Activated CD8-positive, alpha-beta memory T cell treated with anti-CD3 and anti-CD28 coated beads, Interleukin-2, amount 10 ng/mL, durations not matched to agents 7 days and 5 days (primary cell): ENCODE results near the gene CLPTM1. TPM values are rescaled to one million over a fixed set of nuclear protein-coding genes. Genes with fewer than 3 reads are reported as not detected.
"Not testable (repeated sequence)": the region's sequence is repeated elsewhere in the genome, so short reads cannot be mapped to it uniquely, and the experiment has no call there.

Experiments
- ATAC-seq: fragments of 150-1000 bp; cut with Tn5 transposase; one replicate; pipeline ENCODE4 v1.10.0; 2021; ENCODE audit warnings: moderate library complexity
- CTCF ChIA-PET: fragments of 350-600 bp; sonication (Branson Sonifier 250); formaldehyde crosslinking; loops from one replicate; lab custom pipeline; 2021; ENCODE audit warnings: antibody characterized with exemption; lab: Charles Lee
- DNase-seq: peaks from one replicate; pipeline ENCODE4 v3.0.0-alpha.2; 2020
- H3K27ac Mint-ChIP-seq: one replicate; pipeline ENCODE4 v1.8.0; 2021; ENCODE audit warnings: mild to moderate bottlenecking, mixed read lengths
- H3K27me3 Mint-ChIP-seq: one replicate; pipeline ENCODE4 v1.8.0; 2021; ENCODE audit warnings: mixed read lengths
- H3K36me3 Mint-ChIP-seq: one replicate; pipeline ENCODE4 v1.8.0; 2021; ENCODE audit warnings: mild to moderate bottlenecking, mixed read lengths
- H3K4me1 Mint-ChIP-seq: one replicate; pipeline ENCODE4 v1.8.0; 2021; ENCODE audit warnings: mixed read lengths
- H3K4me3 Mint-ChIP-seq: one replicate; pipeline ENCODE4 v1.8.0; 2021; ENCODE audit warnings: mild to moderate bottlenecking, moderate library complexity, mixed read lengths
- H3K9me3 Mint-ChIP-seq: one replicate; pipeline ENCODE4 v1.8.0; 2022; ENCODE audit warnings: low read depth, mixed read lengths
- total RNA-seq, 2 experiments: library from RNA; stranded (reverse); gene quantifications; one replicate each; pipeline ENCODE4 v1.2.3, GENCODE V29; 2021

CLPTM1 gene, protein sequence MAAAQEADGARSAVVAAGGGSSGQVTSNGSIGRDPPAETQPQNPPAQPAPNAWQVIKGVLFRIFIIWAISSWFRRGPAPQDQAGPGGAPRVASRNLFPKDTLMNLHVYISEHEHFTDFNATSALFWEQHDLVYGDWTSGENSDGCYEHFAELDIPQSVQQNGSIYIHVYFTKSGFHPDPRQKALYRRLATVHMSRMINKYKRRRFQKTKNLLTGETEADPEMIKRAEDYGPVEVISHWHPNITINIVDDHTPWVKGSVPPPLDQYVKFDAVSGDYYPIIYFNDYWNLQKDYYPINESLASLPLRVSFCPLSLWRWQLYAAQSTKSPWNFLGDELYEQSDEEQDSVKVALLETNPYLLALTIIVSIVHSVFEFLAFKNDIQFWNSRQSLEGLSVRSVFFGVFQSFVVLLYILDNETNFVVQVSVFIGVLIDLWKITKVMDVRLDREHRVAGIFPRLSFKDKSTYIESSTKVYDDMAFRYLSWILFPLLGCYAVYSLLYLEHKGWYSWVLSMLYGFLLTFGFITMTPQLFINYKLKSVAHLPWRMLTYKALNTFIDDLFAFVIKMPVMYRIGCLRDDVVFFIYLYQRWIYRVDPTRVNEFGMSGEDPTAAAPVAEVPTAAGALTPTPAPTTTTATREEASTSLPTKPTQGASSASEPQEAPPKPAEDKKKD
- total RNA-seq: 10 to 100 TPM; 73.0 to 74.7 TPM

DNA sequence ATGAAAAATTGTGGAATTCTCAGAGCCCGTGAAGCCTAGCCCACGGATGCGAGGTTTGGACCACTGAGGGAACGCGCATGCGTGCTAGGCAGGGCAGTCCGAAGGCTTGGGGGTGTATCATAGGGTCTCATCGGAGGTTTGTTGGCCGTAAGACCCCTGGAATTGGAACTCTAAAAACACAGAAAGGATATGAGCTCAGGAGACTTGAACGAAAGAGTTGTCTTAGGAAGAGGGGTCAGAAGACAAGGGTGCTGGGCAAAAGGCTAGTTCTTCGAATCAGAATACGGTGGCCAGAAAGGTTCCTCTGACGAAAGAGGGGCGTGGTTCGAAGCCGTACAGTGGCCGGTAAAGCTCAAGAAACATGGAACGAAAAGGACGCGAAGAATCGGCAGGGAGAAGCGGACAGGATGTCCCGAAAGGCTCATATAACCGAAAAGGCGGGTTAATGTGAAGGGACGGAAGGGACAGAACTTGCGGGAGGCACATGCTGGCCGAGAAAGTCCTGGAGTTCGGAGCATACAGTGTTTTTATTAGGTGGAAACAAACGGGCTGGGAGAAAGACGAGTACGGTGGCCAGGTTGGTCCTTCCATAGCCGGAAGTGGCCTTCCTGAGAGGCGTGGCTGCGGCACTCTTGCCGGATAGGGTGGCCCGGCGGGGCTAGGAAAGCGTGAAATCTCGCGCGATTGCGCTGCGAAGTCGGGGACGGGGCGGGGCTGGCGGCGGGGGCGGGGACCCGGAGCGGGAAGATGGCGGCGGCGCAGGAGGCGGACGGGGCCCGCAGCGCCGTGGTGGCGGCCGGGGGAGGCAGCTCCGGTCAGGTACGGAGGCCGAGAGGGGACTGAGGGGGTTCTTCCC is at the start of gene CLPTM1:
TSS of gene CLPTM1 (plus strand) at position 732 of the 856 bp plus-strand sequence. CDS start at position 748, 16 bp downstream.
- no peaks in the 10 kb centered on the region for H3K9me3 Mint-ChIP-seq
- peak within 1 kb of the TSS; percentile 95 for H3K27ac Mint-ChIP-seq
- CTCF ChIA-PET: interaction anchor here (0.6 to 2.9 kb wide), 8 partner anchors 11 to 266 kb away, joined by 3 to 13 read pairs (median 4); partner anchors contain the start of genes CLASRP and TRAPPC6A
- peak within 1 kb of the TSS; percentile 85 for H3K4me3 Mint-ChIP-seq
- peaks cover 40% of the 10 kb centered on the region for H3K4me1 Mint-ChIP-seq
- no peaks in the 10 kb centered on the region for H3K27me3 Mint-ChIP-seq
- ATAC-seq (peak; percentile 93), DNase-seq (peak; percentile 98)
- H3K36me3 Mint-ChIP-seq: no peaks in the 10 kb centered on the region

DNA sequence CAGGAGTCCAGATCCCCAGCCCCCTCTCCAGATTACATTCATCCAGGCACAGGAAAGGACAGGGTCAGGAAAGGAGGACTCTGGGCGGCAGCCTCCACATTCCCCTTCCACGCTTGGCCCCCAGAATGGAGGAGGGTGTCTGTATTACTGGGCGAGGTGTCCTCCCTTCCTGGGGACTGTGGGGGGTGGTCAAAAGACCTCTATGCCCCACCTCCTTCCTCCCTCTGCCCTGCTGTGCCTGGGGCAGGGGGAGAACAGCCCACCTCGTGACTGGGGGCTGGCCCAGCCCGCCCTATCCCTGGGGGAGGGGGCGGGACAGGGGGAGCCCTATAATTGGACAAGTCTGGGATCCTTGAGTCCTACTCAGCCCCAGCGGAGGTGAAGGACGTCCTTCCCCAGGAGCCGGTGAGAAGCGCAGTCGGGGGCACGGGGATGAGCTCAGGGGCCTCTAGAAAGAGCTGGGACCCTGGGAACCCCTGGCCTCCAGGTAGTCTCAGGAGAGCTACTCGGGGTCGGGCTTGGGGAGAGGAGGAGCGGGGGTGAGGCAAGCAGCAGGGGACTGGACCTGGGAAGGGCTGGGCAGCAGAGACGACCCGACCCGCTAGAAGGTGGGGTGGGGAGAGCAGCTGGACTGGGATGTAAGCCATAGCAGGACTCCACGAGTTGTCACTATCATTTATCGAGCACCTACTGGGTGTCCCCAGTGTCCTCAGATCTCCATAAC is 49.6 kb upstream of the CLPTM1 start, which contains the start of gene APOE:
TSS of gene APOE (plus strand) at position 360 of the 724 bp plus-strand sequence. CDS start 829 bp downstream, outside the sequence.
- Mint-ChIP-seq H3K4me1 (peaks cover 8% of the 10 kb centered on the region), H3K4me3 (peak within 1 kb of the TSS; percentile 9), H3K27me3 (peaks cover 17% of the 10 kb centered on the region), H3K9me3 (no peaks in the 10 kb centered on the region), H3K27ac (no peak within 1 kb of the TSS), H3K36me3 (no peaks in the 10 kb centered on the region)
- no peak for DNase-seq
- CTCF ChIA-PET: interaction anchor here (1.0 kb wide), 2 partner anchors 20 to 47 kb away, joined by 3 to 4 read pairs; no protein-coding TSS in a partner anchor
- no peak for ATAC-seq

DNA sequence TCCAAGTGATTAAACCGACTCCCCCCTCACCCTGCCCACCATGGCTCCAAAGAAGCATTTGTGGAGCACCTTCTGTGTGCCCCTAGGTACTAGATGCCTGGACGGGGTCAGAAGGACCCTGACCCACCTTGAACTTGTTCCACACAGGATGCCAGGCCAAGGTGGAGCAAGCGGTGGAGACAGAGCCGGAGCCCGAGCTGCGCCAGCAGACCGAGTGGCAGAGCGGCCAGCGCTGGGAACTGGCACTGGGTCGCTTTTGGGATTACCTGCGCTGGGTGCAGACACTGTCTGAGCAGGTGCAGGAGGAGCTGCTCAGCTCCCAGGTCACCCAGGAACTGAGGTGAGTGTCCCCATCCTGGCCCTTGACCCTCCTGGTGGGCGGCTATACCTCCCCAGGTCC is 47.6 kb upstream of the CLPTM1 start:
- Mint-ChIP-seq H3K4me3 (no peak overlapping the region), H3K36me3 (no peaks in the 10 kb centered on the region), H3K9me3 (no peaks in the 10 kb centered on the region), H3K4me1 (peaks cover 8% of the 10 kb centered on the region), H3K27ac (no peak overlapping the region), H3K27me3 (peaks cover 25% of the 10 kb centered on the region)
- CTCF ChIA-PET: no interaction called here
- DNase-seq (no peak), ATAC-seq (no peak)

DNA sequence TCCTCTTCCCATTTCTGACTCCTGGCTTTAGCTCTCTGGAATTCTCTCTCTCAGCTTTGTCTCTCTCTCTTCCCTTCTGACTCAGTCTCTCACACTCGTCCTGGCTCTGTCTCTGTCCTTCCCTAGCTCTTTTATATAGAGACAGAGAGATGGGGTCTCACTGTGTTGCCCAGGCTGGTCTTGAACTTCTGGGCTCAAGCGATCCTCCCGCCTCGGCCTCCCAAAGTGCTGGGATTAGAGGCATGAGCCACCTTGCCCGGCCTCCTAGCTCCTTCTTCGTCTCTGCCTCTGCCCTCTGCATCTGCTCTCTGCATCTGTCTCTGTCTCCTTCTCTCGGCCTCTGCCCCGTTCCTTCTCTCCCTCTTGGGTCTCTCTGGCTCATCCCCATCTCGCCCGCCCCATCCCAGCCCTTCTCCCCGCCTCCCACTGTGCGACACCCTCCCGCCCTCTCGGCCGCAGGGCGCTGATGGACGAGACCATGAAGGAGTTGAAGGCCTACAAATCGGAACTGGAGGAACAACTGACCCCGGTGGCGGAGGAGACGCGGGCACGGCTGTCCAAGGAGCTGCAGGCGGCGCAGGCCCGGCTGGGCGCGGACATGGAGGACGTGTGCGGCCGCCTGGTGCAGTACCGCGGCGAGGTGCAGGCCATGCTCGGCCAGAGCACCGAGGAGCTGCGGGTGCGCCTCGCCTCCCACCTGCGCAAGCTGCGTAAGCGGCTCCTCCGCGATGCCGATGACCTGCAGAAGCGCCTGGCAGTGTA is 46.9 kb upstream of the CLPTM1 start:
- H3K27me3 Mint-ChIP-seq: peaks cover 29% of the 10 kb centered on the region
- DNase-seq (no peak), ATAC-seq (no peak)
- peaks cover 8% of the 10 kb centered on the region for H3K4me1 Mint-ChIP-seq
- no peak overlapping the region for H3K4me3 Mint-ChIP-seq
- H3K9me3 Mint-ChIP-seq: no peaks in the 10 kb centered on the region
- H3K27ac Mint-ChIP-seq: no peak overlapping the region
- CTCF ChIA-PET: no interaction called here
- no peaks in the 10 kb centered on the region for H3K36me3 Mint-ChIP-seq

DNA sequence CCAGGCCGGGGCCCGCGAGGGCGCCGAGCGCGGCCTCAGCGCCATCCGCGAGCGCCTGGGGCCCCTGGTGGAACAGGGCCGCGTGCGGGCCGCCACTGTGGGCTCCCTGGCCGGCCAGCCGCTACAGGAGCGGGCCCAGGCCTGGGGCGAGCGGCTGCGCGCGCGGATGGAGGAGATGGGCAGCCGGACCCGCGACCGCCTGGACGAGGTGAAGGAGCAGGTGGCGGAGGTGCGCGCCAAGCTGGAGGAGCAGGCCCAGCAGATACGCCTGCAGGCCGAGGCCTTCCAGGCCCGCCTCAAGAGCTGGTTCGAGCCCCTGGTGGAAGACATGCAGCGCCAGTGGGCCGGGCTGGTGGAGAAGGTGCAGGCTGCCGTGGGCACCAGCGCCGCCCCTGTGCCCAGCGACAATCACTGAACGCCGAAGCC is 46.3 kb upstream of the CLPTM1 start:
- no peaks in the 10 kb centered on the region for H3K36me3 Mint-ChIP-seq
- no peak for DNase-seq
- no peaks in the 10 kb centered on the region for H3K9me3 Mint-ChIP-seq
- ATAC-seq: no peak
- H3K27me3 Mint-ChIP-seq: peaks cover 34% of the 10 kb centered on the region
- H3K27ac Mint-ChIP-seq: no peak overlapping the region
- CTCF ChIA-PET: no interaction called here
- no peak overlapping the region for H3K4me3 Mint-ChIP-seq
- H3K4me1 Mint-ChIP-seq: peaks cover 11% of the 10 kb centered on the region

DNA sequence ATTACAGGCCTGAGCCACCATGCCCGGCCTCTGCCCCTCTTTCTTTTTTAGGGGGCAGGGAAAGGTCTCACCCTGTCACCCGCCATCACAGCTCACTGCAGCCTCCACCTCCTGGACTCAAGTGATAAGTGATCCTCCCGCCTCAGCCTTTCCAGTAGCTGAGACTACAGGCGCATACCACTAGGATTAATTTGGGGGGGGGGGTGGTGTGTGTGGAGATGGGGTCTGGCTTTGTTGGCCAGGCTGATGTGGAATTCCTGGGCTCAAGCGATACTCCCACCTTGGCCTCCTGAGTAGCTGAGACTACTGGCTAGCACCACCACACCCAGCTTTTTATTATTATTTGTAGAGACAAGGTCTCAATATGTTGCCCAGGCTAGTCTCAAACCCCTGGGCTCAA is 45.4 kb upstream of the CLPTM1 start:
- H3K27ac Mint-ChIP-seq: no peak overlapping the region
- H3K4me3 Mint-ChIP-seq: no peak overlapping the region
- H3K9me3 Mint-ChIP-seq: no peaks in the 10 kb centered on the region
- H3K36me3 Mint-ChIP-seq: no peaks in the 10 kb centered on the region
- CTCF ChIA-PET: interaction anchor here (0.8 kb wide), 1 partner anchor 11 kb away, joined by 3 read pairs; no protein-coding TSS in a partner anchor
- DNase-seq (no peak), ATAC-seq (no peak)
- peaks cover 18% of the 10 kb centered on the region for H3K4me1 Mint-ChIP-seq
- H3K27me3 Mint-ChIP-seq: peaks cover 42% of the 10 kb centered on the region

DNA sequence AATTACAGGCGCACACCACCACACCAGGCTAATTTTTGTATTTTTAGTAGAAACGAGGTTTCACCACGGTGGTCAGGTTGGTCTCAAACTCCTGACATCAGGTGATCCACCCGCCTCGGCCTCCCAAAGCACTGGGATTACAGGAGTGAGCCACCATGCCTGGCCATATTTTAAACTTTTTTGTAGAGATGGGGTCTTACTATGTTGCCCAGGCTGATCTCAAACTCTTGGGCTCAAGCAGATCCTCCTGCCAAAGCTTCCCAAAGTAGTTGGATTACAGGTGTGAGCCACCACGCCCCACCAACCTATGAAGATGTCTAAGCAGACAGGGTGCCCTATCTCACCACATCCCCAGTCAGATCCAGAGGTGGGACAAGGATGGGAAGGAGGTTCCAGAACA is 43.3 kb upstream of the CLPTM1 start:
- not testable (repeated sequence) for ATAC-seq, H3K4me3 Mint-ChIP-seq, H3K9me3 Mint-ChIP-seq, H3K36me3 Mint-ChIP-seq, H3K27ac Mint-ChIP-seq, DNase-seq
- CTCF ChIA-PET: interaction anchor here (1.1 kb wide), 1 partner anchor 43 kb away, joined by 3 read pairs; the partner anchor contains the start of gene CLPTM1
- Mint-ChIP-seq H3K4me1 (peaks cover 14% of the 10 kb centered on the region), H3K27me3 (peaks cover 27% of the 10 kb centered on the region)

DNA sequence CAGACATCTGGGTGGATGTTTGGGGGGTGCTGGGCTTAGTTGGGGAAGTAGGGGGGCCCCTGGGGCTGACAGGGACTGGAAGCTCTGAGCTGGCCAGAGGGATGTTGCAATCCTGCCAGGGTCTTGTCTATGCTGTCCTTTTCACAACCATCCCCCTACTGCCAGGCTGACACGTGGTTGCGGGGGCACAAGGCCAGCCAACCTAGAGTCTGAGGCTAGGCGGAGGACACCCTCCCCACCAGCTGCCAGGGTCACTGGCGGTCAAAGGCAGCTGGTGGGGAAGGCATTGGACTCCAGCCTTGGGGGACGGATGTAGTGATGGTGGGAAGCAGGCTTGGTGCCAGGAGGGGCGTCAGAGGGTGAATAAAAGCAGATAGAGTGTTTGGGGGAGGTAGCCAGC is 42.3 kb upstream of the CLPTM1 start:
- DNase-seq (no peak), ATAC-seq (no peak)
- Mint-ChIP-seq H3K27me3 (peaks cover 26% of the 10 kb centered on the region), H3K4me3 (no peak overlapping the region), H3K27ac (no peak overlapping the region), H3K9me3 (no peaks in the 10 kb centered on the region), H3K4me1 (peaks cover 14% of the 10 kb centered on the region), H3K36me3 (no peaks in the 10 kb centered on the region)
- CTCF ChIA-PET: interaction anchor here (1.6 kb wide), 1 partner anchor 9 kb away, joined by 3 read pairs; no protein-coding TSS in a partner anchor

DNA sequence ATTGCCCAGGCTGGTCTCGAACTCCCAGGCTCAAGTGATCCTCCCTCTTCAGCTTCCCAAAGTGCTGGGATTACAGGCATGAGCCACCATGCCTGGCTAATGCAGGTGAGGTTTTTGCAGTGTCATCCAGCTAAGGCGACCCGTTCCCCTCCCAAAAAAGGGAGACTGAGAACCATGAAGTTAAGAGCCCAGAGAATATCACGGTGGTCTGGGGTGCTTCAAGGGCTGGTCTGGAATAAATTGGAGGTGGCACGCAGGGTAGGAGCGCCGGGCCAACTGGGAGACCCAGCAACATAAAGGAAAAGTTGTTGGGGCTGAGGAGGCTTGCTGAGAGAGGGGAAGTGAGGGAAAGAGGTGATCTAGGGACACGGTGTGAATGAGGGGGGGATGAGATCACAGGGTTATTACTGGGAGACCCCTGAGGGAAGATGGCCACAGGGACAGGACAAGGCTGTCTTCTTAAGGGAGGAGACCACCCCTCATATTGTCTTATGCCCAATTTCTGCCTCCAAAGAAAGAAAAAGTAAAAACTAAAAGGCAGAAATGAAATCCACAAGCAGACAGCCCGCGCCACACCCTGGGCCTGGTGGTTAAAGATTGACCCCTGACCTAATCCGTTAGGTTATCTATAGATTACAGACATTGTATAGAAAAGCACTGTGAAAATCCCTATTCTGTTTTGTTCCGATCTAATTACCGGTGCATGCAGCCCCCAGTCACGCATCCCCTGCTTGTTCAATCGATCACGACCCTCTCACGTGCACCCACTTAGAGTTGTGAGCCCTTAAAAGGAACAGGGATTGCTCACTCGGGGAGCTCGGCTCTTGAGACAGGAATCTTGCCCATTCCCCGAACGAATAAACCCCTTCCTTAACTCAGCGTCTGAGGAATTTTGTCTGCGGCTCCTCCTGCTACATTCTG is 41.4 kb upstream of the CLPTM1 start:
- Mint-ChIP-seq H3K27me3 (peaks cover 26% of the 10 kb centered on the region), H3K4me1 (peaks cover 14% of the 10 kb centered on the region), H3K4me3 (peak overlapping the region; percentile 83)
- not testable (repeated sequence) for DNase-seq, H3K27ac Mint-ChIP-seq, H3K36me3 Mint-ChIP-seq, ATAC-seq, H3K9me3 Mint-ChIP-seq
- CTCF ChIA-PET: interaction anchor here (1.6 kb wide), 1 partner anchor 10 kb away, joined by 3 read pairs; no protein-coding TSS in a partner anchor

DNA sequence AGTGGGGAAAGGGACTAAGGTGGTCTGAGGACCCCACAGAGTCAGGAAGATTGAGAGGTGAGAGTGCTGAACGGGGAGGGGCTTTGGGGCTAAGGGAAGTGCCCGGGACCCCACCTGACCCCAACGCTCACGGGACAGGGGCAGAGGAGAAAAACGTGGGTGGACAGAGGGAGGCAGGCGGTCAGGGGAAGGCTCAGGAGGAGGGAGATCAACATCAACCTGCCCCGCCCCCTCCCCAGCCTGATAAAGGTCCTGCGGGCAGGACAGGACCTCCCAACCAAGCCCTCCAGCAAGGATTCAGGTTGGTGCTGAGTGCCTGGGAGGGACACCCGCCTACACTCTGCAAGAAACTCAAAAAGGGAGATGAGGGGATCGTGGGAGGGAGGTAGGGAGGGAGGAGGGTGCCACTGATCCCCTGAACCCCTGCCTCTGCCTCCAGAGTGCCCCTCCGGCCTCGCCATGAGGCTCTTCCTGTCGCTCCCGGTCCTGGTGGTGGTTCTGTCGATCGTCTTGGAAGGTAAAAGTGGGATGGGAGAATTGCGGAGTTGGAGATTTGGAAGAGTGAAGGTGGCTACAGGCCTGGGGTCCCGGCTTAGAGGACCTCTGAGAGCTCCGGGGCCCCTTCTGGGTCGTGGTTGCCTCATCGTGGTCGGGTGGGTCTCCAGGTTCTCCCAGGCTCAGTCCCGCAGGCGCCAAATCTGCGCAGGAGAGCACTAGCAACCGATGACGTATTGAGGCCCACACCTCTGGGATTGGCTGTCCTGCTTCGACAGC is 40.6 kb upstream of the CLPTM1 start, which contains the start of gene APOC1:
TSS of gene APOC1 (plus strand) at position 176 of the 774 bp plus-strand sequence. CDS start at position 460, 284 bp downstream.
- CTCF ChIA-PET: interaction anchor here (0.6 to 1.4 kb wide), 3 partner anchors 38 to 145 kb away, joined by 3 to 5 read pairs (median 4); no protein-coding TSS in a partner anchor
- Mint-ChIP-seq H3K4me1 (peaks cover 14% of the 10 kb centered on the region), H3K4me3 (peak within 1 kb of the TSS; percentile 83), H3K27ac (peak within 1 kb of the TSS; percentile 85), H3K27me3 (peaks cover 26% of the 10 kb centered on the region)
- ATAC-seq: peak; percentile 99
- H3K9me3 Mint-ChIP-seq, H3K36me3 Mint-ChIP-seq: not testable (repeated sequence)
- DNase-seq: peak; percentile 86
